GM18867 (cell line): ENCODE results near the gene SLC8A2.

Source experiments
- ATAC-seq: cut with Tn5 transposase; IDR thresholded peaks from one replicate; pipeline ENCODE4 v1.9.1; 2021; ENCODE audit warnings: mild to moderate bottlenecking, moderate library complexity; ENCODE audit not compliant: unreplicated experiment

SLC8A2 gene, protein sequence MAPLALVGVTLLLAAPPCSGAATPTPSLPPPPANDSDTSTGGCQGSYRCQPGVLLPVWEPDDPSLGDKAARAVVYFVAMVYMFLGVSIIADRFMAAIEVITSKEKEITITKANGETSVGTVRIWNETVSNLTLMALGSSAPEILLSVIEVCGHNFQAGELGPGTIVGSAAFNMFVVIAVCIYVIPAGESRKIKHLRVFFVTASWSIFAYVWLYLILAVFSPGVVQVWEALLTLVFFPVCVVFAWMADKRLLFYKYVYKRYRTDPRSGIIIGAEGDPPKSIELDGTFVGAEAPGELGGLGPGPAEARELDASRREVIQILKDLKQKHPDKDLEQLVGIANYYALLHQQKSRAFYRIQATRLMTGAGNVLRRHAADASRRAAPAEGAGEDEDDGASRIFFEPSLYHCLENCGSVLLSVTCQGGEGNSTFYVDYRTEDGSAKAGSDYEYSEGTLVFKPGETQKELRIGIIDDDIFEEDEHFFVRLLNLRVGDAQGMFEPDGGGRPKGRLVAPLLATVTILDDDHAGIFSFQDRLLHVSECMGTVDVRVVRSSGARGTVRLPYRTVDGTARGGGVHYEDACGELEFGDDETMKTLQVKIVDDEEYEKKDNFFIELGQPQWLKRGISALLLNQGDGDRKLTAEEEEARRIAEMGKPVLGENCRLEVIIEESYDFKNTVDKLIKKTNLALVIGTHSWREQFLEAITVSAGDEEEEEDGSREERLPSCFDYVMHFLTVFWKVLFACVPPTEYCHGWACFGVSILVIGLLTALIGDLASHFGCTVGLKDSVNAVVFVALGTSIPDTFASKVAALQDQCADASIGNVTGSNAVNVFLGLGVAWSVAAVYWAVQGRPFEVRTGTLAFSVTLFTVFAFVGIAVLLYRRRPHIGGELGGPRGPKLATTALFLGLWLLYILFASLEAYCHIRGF

DNA sequence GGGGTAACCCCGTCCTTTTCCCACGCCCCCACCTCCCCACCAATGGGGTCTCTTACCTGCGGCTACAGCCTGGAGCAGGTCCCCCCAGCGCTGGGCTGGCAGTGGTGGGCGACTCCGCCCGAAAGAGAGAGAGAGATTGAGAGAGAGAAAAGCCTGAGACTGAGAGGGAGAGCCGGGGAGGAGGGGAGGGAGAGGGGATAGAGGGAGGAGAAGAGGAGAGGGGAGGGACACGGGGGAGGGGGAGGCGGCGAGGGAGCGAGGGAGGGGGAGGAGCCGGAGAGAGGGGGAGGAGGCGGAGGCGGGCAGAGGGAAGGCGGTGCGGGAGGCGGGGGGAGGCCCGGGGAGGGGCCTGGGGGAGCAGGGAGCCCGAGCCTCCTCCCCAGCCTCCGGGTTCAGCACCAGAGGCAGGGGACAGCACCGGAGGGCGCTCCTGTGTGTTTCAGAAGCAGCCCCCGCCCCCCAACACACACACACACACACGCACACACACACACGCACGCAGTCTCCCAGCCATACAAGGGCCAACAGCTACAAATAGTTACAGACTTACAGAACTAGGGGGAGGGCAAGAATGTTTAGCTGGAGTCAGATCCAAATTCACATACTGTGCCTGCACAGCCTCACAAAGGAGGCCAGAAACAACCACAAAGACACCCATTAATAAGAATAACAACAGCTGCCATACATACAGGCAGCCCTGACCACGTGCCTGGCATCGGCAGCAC lies at the start of gene SLC8A2:
TSS of gene SLC8A2 (minus strand) at position 161 of the 725 bp plus-strand sequence. CDS start 5,490 bp downstream, outside the sequence.
- no peak for ATAC-seq

DNA sequence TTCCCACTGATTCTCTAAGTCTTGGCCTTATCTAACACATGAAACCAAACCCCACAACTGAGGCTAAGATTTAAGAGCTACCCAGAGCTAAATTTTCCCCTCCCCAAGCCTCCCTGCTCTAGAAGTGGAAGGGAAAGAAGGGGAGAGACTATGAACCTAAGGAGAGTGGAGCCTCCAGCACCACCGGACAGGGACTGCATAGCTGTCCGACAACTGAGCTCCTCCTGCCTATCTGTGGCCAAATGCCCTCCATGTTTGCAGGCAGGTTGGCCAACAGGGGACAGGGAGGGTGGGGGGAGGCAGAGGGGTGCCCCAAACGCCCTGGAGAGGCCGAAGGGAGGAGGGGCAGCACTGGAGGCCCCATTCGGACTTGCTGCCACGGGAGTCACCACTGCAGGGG lies 49.1 kb upstream of the SLC8A2 start:
- no peak for ATAC-seq

DNA sequence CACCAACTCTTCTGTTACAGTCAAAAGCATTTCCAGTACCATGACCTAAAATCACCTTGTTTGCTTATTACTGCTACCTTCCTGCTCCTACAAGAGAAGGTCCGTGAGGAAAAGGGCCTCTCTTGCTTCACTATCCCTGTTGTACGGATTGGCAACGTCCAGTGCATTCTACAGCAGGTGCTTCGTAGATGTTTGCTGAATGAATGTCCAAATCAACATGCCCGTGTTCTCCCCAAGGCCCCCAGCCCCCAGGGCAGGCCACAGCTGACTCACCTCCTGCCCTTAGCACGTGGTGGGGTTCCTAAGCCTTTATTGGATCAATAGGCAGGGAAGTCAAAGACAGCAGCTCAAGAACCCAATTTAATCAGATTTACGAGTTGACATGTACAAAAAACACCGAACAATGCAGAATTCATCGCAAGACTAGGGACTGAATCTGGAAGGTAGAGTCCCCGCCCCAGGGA lies 48.7 kb upstream of the SLC8A2 start:
- ATAC-seq = no peak

DNA sequence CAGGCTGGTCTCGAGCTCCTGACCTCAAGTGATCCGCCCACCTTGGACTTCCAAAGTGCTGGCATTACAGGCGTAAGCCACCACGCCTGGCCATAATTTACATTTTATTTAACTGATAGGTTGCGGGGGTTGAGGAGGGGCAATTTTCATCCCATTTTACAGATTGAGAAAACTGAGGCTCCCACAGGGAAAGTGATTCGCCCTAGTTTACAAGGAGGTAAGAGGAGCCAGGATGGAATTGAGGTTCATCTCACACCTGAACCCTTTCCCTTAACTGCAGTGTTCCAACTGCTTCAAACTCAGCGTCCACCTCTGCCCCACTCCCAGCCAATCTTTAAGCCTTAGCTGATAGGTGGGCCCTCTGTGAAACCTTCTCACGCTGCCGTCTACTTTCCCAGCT lies 47.2 kb upstream of the SLC8A2 start:
- ATAC-seq = no peak

DNA sequence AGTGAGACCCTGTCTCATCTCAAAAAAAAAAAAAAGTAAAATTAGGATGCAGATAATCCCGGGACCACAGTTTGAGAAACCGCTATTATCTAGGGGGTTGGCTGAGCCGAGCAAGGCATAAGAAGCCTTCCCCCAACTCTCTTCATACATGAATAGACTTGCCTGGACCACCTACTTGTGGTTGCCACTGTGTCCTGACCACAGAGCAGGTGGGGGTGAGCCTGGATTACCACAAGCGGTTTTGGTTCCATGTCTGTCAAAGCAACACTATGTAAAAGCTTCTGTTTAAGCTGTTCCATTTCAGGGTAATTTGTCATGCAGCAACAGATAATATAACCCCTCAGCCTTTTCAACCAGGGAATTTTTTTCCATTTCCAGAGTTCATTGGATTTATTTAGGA lies 46.4 kb upstream of the SLC8A2 start:
- ATAC-seq = peak; percentile 24

DNA sequence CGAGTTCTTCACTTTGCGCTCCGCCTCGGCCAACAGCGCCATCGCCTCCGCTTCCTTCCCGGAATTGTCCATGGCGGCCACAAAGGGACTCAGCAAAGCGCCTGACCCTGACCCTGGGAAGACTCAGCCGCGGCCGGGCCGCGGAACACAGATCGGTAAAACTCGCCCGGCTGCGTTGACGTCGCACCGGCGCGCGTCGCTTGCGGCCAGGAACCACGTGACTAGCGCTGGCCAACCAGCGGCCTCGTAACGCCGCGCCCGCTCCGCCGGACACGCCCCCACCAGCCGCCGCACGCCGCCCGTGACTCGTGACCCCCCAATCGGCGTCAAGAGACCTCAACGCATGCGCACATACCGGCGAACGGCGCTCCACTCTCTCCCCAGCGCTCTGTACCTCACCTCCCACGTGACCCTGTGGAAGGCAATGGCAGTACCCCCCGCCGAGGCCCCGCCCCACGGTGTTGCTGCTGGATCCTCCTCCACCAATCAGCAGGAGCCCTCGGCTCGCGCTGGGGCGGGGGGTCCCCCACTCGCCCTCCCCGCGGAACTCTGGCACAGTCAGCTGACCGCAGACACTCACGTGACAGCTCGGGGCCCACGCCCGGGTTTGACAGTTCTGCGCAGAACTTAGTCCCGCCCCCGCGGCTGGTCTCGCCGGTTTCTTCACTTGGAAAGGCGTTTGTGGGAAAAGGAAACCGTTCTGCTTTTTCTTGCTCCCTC lies 43.3 kb upstream of the SLC8A2 start, which contains the start of gene NAPA:
TSS of gene NAPA (minus strand) at position 195 of the 720 bp plus-strand sequence. CDS start at position 72, 123 bp downstream.
- peak; percentile 87 for ATAC-seq

DNA sequence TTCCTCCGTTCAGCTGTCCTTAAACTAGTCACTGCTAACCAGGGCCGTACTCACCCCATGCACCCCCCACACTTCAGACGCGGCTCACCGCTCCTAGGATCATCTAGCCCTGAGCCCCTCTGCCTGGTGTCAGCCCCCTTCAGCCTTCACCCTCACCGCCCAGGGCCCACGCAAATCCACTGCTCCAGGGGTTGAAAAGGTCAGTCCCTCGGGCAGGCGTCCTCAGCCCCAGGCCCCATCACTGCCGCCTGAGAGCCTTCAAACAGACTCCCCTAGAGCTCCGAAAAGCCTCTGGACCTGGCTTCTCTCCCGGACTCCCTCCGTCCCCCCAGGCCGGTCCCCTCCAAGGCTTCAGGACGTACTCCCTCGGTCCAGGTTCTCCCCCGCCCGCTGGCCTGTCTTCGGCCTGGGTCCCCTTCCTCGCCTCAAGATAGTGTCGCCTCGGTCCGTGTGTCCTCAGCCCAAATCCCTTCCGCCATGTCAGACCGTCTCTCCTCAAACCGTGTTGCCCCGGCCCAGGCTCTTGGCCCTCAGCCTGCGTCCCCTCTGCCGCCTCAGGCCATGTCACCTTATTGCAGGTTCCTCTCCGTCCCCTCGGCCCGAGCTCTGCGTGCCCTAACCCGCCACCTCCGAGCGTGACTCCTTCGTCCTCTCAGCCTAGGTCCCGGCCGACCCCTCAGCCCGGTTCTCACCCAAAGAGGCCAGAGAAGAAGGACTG lies 42.6 kb upstream of the SLC8A2 start:
- ATAC-seq = peak; percentile 2

DNA sequence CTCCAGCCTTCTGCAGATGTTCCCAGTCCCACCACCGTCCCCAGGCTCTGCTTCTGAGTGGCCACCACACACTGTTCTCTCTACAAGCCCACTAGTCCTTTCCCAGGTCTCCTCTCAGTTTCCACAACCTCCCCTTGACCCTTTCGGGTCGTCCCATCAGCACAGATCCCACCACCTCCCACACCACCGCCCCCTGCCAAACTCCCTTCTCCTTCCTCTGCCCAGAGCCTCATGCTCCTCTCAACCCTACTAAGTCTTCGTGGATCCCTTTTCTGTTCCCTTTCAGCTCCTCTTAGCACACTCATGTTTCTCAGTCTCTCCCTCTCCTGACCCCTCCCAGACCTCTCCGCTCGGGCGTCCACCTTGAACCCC lies 41.2 kb upstream of the SLC8A2 start:
- ATAC-seq = no peak

DNA sequence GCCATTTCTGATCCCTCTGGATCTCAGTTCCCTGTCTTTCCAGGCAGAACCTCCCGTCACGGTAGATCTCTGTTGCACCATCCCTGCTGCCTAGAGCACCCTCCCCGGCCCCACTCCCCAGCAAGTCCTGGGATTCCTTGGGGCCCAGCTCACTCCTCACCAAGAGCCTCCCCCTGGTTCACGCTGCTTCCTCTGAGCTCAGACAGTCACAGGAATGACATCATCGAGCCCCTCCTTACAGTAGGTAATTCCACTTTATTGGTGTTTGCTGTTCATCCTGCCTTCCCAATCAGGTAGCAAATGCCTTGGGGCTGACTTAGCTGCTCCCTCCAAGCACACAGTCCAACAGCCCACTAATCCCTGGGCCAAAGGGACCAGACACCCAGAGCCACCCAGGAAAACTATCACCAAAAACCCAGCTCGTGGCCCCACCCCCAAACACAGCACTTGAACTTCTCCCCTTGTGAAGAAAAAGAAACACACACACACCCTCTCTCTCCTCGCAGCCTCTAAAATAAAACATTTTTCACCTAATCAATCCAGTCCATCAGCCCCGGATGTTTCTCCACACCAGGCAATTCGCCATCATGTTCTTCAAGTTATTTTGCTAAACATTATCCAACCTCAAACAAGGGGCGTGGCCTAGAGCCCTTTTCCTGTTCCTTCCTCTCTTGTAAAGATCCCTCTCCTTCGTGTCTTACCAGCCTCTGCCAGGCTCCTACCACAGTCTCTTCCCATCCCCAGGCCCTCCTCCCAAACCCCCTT lies 40.7 kb upstream of the SLC8A2 start:
- ATAC-seq = no peak

DNA sequence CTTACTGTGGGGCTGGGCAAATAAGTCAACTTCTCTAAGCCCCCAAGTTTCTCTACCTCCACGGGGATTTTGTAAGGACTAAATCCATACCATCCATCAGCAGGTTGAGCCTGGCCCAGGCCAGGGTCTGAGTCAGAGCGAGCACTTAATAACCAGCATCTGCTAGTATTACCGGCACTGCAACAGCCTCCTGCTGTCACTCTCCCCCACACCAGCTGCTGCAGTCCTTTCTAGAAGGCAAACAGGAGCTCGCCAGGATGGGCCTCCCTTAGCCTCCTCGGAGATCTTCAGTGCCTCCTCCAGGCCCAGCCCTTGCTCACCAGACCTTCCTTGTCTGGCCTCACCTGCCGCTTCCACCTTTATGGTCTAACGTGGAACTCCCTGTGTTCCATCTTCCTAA lies 40.0 kb upstream of the SLC8A2 start:
- no peak for ATAC-seq

DNA sequence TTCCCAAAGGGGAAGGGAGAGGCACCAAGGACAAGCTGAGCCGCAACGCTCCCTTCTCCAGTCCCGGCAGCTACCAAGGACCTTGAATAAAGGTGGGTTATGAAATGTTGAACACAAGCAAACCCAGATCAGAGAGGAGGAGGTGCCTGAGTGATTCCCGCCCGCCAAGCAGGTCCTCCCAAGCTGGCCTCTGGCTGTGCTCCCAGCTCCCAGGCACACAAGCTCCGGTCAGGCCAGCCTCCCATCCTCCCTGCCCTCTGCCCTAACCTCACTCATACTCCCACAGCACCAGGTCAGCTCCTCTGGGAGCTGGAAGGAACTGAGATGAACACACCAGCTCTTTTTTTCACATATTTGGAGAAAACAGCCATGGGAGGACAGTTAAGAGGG lies 39.4 kb upstream of the SLC8A2 start:
- no peak for ATAC-seq

DNA sequence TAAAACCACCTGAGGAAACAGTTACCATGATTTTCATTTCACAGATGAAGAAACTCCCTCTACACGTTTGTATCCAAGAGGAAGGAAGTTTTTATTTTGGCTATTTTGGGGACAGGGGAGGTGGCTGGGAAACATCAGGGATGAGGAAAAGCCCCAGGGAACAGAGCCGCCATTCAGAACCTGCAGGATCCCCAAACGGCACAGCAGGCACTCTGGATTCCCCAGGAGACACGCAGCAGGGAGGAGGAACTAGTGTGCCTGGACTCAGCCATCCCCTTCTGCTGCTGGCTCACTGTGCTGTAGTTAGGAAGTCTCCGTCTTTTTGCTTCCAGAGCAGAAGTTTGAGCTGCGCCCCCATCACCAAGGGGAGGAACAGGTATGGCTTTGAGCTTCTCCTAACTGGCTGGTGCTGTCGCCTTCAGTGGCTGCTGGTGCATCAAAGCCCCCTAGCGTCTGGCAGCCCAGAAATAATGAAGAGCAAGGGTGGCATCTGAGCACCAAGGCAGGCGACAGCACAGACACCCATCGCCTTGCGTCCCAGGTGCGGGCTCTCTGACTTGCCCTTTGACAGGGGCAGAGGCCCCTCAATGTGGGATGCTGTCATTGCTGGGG lies 38.9 kb upstream of the SLC8A2 start:
- no peak for ATAC-seq

DNA sequence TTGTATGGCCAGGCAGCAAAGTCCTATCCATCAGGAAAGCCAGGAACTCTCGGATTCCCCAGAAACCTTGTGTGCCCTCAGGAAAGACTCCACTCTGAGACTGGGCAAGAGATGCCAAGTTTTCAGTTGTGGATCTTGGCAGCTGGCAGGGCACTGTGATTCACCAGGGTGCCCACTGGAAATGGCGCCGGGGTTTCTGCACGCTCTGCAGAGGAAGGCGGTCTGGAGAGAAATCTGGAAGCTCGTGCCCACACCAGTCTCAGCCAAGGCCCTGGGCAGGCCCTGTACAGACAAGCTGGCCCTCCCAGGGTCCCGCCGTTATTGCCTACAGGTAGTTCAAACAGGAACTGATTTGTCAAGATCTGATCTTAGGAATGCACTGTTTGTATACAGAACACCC lies 38.3 kb upstream of the SLC8A2 start:
- no peak for ATAC-seq

DNA sequence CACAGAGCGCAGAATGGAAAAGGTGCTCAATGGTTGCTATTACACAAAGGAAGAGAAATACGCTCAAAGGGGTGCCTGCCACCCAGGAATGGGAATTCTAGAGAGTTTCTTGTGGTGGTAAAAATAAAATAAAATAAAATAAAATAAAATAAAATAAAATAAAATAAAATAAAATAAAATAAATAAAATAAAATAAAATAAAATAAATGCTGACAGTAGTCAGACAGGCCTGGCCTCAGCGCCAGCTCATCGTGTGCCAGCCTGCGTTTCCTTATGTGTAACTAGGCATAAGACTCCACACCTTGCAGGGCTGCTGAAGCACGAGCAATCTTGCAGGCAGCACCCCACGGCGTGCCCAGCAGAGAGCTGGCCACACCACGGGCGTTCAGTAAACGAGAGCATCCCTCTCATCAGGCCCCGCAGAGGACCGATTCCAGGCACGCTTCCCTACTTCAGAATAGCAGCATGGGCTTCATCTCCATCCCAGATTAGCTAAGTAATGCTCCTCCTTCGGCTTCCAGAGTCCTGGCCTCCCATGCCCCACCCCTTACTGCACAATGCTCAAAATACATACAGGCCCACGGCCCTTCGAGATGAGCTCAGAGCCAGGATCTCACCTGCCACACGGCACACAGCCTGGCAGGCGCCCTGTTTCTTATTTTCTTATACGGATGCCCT lies 37.6 kb upstream of the SLC8A2 start:
- ATAC-seq = no peak

DNA sequence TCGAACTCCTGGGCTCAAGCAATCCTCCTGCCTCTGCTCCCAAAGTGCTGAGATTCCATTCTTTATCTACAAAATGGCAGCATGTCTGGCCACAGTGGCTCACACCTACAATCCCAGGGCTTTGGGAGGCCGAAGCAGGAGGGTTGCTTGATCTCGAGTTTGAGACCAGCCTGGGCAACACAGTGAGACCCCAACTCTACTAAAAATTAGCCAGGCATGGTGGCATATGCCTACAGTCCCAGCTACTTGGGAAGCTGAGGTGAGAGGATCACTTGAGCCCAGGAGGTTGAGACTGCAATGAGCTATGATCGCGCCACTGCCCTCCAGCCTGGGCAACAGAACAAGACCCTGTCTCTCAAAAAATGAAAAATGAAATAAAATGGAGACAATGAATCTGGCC lies 37.0 kb upstream of the SLC8A2 start:
- no peak for ATAC-seq

DNA sequence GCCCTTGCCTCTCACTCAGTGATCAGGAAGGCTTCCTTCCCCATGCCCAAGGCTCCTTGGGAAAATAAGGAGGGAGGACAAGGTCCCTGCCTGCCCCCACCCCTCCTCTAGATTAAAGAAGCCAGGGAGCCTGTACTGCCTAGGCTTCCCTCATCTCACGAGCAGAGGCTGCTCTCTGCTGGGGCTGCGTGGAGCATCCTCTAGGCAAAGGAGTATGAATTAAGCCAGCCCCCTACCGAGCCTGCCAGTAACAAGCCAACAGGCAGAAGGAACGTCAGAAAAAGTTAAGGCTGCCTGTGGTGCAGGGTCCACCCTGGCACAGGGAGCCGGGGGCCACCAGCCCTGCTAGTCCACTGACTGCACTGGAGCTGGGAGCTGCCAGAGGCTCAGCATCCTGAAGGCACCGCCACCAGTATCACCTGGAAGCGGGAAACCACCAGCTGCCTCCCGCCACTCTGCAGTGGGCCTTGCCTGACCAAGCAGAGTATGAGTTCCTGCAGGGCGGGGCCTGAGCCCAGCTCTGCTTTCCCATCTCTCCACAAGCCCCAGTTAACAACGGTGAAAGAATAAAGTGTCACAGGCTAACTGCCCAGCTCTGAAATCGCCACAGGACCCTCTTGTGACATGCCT lies 36.3 kb upstream of the SLC8A2 start:
- no peak for ATAC-seq

DNA sequence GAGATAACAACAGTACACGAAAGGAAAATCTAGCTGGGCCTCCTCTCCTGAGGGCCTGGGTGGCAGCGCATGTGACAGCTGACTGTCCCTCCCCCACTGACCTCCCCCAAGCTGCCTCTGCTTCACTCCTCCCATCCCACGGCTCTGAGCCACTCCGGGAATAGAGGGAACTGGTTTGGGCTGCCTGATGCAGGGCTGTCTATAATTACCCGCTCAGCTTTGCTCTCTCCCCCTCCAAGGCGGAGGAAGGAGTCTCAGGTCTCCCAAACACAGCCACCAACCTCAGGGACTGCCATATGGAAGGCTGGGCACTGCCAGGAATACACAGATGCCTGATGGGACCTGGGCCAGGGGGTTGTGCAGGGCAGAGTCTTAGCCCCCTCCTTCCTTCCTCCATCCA lies 35.3 kb upstream of the SLC8A2 start:
- no peak for ATAC-seq

DNA sequence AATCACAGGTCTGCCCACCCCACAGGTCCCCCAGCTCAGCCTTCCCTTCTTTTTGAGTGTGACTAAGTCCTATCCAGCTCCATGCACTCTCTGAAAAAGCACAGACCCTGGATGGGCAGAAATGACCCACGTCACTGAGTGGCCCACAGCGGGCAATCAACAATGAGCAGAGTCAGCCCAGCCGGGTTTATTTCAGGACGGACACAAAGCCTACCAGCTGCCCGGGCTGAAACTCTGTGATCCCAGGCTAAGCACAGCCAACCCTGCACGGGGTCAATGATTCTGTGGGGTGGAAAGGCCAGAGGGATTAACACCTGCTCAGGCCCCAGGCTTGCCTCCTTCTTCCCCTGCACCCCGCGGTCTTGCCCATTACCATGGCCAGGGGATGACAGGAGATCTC lies 34.8 kb upstream of the SLC8A2 start:
- no peak for ATAC-seq
